Activated CD8-positive, alpha-beta memory T cell treated with anti-CD3 and anti-CD28 coated beads, Interleukin-2, amount 50 U/mL, for 1 hour (primary cell): ENCODE data around the gene CDC42.

Experiments
- DNase-seq: peaks from one replicate; pipeline ENCODE4 v3.0.0-alpha.2; 2020; ENCODE audit errors: extremely low read depth

The CDC42 gene

GRCh38 chr1:22128392-22128791, 75.9 kb downstream of the CDC42 start:
- DNase-seq = no peak

DNA sequence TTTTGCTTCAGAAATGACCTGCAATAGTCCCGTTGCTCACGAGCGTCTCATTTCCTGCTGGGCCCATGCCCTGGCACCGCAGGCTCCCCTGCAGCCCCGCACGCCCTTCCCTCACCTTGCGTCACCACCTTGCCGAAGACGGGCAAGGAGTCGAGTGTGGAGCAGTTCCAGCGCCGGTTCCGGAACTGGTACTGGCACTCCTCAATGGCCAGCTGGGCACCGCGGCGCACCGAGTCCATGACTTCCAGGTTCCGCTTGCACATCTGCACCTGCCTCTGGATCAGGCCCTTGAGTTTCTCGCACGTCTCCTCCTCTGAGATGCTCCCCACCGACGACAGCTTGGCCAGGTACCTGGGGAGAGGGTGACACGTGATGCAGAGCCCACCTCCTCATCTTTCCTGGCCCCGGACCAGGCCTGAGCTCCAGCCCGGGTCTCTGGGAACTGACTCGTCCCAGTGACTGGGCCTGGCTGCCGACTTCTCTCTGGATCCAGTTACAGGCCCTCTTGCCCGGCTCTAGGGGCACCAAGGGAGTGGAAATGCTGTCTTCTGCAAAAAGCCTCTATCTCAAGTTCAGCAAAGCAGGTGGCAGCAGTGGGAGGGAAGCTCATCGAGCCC, 77.1 kb downstream of the CDC42 start:
- DNase-seq = no peak

- DNase-seq = no peak
Observed at GRCh38 chr1:22131062-22131461, 78.6 kb downstream of the CDC42 start.

DNA sequence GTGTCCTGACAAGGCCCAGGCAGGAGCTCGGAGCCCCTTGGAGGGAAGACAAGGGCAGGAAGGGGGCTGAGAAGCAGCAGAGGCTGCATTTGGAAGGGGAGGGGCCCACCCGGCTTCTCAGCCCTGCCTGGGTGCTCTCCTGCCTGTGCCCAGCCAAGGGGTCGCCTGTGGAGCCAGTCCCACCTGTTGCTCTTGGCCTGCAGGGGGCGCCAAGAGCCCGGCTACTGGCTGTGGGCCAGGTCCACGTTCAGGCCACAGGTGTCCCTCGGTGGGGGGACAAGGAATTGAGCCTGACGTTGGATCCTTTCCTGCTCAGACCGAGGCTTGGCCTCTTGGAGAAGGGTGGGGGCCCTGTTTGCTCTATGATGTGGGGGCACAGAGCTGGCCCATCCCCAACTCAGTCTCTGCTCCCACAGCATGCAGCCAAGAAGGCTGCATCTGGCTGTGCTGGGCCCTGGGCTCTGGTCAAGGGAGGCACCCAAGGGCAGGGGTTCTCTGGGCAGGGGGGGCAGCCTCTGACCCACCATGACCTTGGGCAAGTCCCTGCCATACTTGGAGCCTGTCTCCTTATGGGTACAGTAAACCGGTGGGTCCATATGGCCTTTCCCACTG, 79.5 kb downstream of the CDC42 start:
- DNase-seq = no peak

GRCh38 chr1:22132517-22133235, 80.2 kb downstream of the CDC42 start:
- no peak for DNase-seq

DNA sequence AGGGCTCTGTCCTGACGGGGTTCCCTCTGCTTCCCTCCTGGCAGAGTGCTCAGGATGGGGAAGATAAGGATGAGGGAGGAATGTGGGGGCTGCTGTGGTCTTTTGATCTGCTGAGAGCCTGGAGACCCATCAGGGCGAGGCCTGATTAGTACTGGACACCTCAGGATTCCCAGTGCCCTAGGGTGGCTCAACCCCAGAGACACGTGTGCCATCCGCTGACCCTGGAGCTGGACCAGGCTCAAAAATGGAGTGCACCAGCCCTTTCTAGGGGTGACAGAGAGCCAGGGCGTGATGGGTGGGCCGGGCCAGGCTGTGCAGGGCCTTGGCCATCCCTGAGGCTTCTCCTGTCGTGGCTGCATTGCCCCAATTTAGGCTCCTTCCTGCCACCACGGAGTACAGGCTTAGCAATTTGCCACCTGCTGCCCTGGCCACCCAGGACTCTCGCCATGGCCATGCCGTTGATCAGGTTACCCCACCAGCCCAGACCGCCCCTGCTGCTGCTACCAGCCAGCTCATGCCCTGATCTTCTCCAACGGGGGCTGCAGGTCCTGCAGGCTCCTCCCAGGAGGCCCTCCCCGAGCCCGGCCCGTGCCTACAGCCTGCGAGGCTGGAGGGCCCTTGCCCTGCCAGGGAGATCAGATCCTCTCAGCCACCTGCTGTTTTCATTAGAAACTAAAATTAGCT, 80.9 kb downstream of the CDC42 start:
- DNase-seq = no peak

- no peak for DNase-seq
Observed at GRCh38 chr1:22133931-22134324, 81.4 kb downstream of the CDC42 start.

GRCh38 chr1:22137004-22137720, 84.7 kb downstream of the CDC42 start:
- no peak for DNase-seq

- DNase-seq = no peak
Observed at GRCh38 chr1:22139066-22139594, 86.6 kb downstream of the CDC42 start.

- DNase-seq = no peak
Observed at GRCh38 chr1:22139817-22140216, 87.3 kb downstream of the CDC42 start.
